Nephron progenitor cell (in vitro differentiated cells): Measurements from ENCODE around the gene CAPN12.
"Not testable (repeated sequence)": the region's sequence is repeated elsewhere in the genome, so short reads cannot be mapped to it uniquely, and the experiment has no call there.

Experiments
- DNase-seq: peaks from one replicate; pipeline ENCODE4 v3.0.0; 2021
- H3K27ac Mint-ChIP-seq: 2 replicates; pipeline ENCODE4 v1.8.0; 2021; ENCODE audit warnings: mild to moderate bottlenecking, moderate library complexity, mixed read lengths
- H3K27me3 Mint-ChIP-seq: 2 replicates; pipeline ENCODE4 v1.8.0; 2021; ENCODE audit warnings: mild to moderate bottlenecking, low read depth, mixed read lengths; ENCODE audit not compliant: poor library complexity
- H3K36me3 Mint-ChIP-seq: 2 replicates; pipeline ENCODE4 v1.8.0; 2021; ENCODE audit warnings: low read depth, mixed read lengths
- H3K4me1 Mint-ChIP-seq: 2 replicates; pipeline ENCODE4 v1.8.0; 2021; ENCODE audit warnings: mixed read lengths
- H3K4me3 Mint-ChIP-seq: 2 replicates; pipeline ENCODE4 v1.8.0; 2021; ENCODE audit warnings: mild to moderate bottlenecking, moderate library complexity, mixed read lengths
- H3K9me3 Mint-ChIP-seq: 2 replicates; pipeline ENCODE4 v1.8.0; 2021; ENCODE audit warnings: mild to moderate bottlenecking, moderate library complexity, mixed read lengths
- TF ChIP-seq, protein P1 (sequence below): fragments of 200-600 bp; sonication (generic); IDR thresholded peaks from 2 replicates; pipeline ENCODE4 v1.5.0; 2021; ENCODE audit warnings: antibody characterized with exemption

CAPN12 gene

DNA sequence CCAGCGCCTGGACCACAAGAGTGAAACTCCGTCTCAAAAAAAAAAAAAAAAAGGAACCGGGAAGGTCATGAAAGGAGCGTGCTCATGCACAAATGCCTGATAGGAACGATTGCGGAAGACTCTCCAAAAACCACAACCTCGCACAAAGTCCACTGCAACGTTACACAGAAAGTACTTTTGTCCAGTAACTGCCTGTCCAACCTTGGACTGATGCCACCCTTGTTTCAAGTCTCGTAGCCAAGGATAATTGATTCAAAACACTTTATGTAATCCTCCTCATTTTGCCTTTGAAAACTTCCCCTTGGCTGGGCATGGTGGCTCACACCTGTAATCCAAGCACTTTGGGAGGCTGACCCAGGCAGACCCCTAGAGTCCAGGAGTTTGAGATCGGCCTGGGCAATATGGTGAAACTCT, 15.3 kb upstream of the CAPN12 start:
- Mint-ChIP-seq H3K27me3 (peaks cover 7% of the 10 kb centered on the region), H3K9me3 (no peaks in the 10 kb centered on the region), H3K36me3 (no peaks in the 10 kb centered on the region), H3K4me1 (no peaks in the 10 kb centered on the region), H3K27ac (no peak overlapping the region), H3K4me3 (no peak overlapping the region)
- TF ChIP-seq, protein P1, sequence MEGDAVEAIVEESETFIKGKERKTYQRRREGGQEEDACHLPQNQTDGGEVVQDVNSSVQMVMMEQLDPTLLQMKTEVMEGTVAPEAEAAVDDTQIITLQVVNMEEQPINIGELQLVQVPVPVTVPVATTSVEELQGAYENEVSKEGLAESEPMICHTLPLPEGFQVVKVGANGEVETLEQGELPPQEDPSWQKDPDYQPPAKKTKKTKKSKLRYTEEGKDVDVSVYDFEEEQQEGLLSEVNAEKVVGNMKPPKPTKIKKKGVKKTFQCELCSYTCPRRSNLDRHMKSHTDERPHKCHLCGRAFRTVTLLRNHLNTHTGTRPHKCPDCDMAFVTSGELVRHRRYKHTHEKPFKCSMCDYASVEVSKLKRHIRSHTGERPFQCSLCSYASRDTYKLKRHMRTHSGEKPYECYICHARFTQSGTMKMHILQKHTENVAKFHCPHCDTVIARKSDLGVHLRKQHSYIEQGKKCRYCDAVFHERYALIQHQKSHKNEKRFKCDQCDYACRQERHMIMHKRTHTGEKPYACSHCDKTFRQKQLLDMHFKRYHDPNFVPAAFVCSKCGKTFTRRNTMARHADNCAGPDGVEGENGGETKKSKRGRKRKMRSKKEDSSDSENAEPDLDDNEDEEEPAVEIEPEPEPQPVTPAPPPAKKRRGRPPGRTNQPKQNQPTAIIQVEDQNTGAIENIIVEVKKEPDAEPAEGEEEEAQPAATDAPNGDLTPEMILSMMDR = no peak
- no peak for DNase-seq

DNA sequence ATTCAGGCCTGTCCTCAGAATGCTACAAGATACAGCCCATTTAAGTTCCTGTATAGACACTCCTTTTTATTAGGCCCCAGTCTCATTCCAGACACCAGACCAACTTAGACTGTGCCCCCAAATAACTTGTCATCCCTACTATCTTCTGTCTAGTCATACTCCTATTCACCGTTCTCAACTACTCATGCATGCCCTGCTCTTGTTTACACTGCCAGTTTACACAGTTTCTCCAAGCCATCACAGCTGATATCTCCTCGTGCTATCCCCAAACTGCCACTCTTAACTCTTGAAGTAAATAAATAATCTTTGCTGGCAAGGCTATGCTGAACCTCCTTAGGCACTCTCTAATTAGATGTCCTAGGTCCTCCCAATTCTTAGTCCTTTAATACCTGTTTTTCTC, 9.9 kb upstream of the CAPN12 start:
- H3K27ac Mint-ChIP-seq, H3K4me1 Mint-ChIP-seq, H3K9me3 Mint-ChIP-seq, H3K4me3 Mint-ChIP-seq, DNase-seq, H3K36me3 Mint-ChIP-seq: not testable (repeated sequence)
- peaks cover 16% of the 10 kb centered on the region for H3K27me3 Mint-ChIP-seq

DNA sequence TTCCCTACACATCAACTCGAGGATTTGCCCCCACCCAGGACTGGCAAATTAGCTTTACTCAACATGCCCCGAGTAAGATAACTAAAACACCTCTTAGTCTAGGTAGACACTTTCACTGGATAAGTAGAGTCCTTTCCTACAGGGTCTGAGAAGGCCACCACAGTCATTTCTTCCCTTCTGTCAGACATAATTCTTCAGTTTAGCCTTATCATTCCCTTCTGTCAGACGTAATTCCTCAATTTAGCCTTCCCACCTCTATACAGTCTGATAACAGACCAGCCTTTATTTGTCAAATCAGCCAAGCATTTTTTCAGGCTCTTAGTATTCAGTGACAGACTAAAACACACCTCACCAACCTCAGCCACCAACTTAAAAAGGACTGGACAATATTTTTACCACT, 9.5 kb upstream of the CAPN12 start:
- H3K36me3 Mint-ChIP-seq, H3K9me3 Mint-ChIP-seq, H3K4me3 Mint-ChIP-seq, H3K27ac Mint-ChIP-seq, H3K4me1 Mint-ChIP-seq, DNase-seq: not testable (repeated sequence)
- peaks cover 16% of the 10 kb centered on the region for H3K27me3 Mint-ChIP-seq

- Mint-ChIP-seq H3K4me1 (no peaks in the 10 kb centered on the region), H3K27ac (no peak overlapping the region), H3K36me3 (no peaks in the 10 kb centered on the region), H3K9me3 (no peaks in the 10 kb centered on the region), H3K4me3 (no peak overlapping the region), H3K27me3 (peaks cover 27% of the 10 kb centered on the region)
- DNase-seq = no peak
- TF ChIP-seq, protein P1 = no peak
Observed at GRCh38 chr19:38745316-38745715, 1.0 kb upstream of the CAPN12 start.

DNA sequence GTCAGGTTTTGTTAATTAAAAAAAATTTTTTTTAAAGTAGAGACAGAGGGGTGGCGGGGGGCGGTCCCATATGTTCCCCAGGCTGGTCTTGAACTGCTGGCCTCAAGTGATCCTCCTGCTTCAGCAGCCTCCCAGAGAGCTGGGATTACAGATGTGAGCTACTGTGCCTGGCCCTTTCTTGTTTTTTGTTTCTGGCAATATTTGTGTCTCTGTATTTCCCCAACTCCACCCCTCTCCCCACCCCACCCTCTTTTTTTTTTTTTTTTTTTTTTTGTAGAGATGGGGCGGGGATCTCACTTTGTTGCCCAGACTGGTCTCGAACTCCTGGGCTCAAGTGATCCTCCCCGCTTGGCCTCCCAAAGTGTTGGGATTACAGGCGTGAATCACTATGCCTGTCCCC, 600 bp upstream of the CAPN12 start:
- Mint-ChIP-seq H3K27me3 (peaks cover 23% of the 10 kb centered on the region), H3K36me3 (no peaks in the 10 kb centered on the region), H3K4me3 (no peak overlapping the region), H3K4me1 (no peaks in the 10 kb centered on the region), H3K27ac (no peak overlapping the region), H3K9me3 (no peaks in the 10 kb centered on the region)
- DNase-seq = no peak
- TF ChIP-seq, protein P1 = no peak

DNA sequence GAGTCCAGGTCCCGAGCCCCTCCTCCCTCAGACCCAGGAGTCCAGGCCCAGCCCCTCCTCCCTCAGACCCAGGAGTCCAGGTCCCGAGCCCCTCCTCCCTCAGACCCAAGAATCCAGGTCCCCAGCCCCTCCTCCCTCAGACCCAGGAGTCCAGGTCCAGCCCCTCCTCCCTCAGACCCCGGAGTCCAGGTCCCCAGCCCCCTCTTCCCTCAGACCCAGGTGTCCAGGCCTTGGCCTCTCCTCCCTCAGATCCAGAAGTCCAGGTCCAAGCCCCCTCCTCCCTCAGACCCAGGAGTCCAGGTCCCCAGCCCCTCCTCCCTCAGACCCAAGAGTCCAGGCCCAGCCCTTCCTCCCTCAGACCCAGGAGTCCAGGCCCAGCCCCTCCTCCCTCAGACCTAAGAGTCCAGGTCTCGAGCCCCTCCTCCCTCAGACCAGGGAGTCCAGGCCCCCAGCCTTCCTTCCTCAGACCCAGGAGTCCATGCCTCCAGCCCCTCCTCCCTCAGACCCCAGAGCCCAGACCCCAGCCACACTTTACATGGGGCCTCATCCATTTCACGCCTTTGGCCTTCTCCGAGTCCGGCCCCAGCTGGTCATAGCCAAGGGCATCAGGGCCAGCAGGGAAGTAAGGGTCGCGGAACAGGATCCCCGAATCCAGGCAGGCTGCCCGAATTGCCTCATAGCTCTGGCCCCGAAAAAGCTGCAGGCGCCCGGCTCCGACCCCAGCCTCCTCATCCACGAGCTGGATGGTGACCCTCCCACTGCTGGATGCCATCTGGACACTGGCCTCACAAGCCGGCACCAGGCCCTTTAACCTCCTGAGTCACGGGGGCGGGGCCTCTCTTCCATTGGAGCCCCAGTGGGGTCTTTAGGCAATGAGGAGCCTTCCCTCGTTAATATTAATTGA, 628 bp downstream of the CAPN12 start:
- Mint-ChIP-seq H3K4me1 (no peaks in the 10 kb centered on the region), H3K4me3 (no peak overlapping the region), H3K27me3 (peaks cover 23% of the 10 kb centered on the region), H3K9me3 (no peaks in the 10 kb centered on the region), H3K27ac (no peak overlapping the region), H3K36me3 (no peaks in the 10 kb centered on the region)
- TF ChIP-seq, protein P1 = no peak
- DNase-seq = no peak

GRCh38 chr19:38742906-38743305, 1.4 kb downstream of the CAPN12 start:
- peaks cover 24% of the 10 kb centered on the region for H3K27me3 Mint-ChIP-seq
- no peak for DNase-seq
- peaks cover 2% of the 10 kb centered on the region for H3K4me1 Mint-ChIP-seq
- TF ChIP-seq, protein P1 = no peak
- H3K36me3 Mint-ChIP-seq = no peaks in the 10 kb centered on the region
- H3K27ac Mint-ChIP-seq = no peak overlapping the region
- no peaks in the 10 kb centered on the region for H3K9me3 Mint-ChIP-seq
- no peak overlapping the region for H3K4me3 Mint-ChIP-seq
